Measurements from ENCODE around the gene VAV2.
A peak's percentile ranks its signal among the peaks of the same experiment; 100 is the strongest.

VAV2 gene

GRCh38 chr9:133793471-133793870 is 198.7 kb downstream of the VAV2 start:
- Histone ChIP-seq H3K4me2 (ENCODE audit: insufficient read depth, low read length, poor library complexity, severe bottlenecking) (no peak overlapping the region), H3K27me3 (ENCODE audit: control insufficient read depth in 3 of 3, insufficient read depth in 3 of 3, low read depth in 1 of 3, low read length in 3 of 3) (no peaks in the 10 kb centered on the region), H3K23ac (ENCODE audit: low read depth, low read length, poor library complexity) (peak overlapping the region; percentile 35), H2BK15ac (ENCODE audit: low read length) (no peak overlapping the region), H4K8ac (ENCODE audit: low read depth, low read length) (no peak overlapping the region), H2AFZ (ENCODE audit: low read length) (no peak overlapping the region), H4K91ac (ENCODE audit: low read depth, low read length, poor library complexity) (no peak overlapping the region), H2BK5ac (ENCODE audit: low read length) (no peak overlapping the region), H3K9ac (ENCODE audit: low read depth, low read length, poor library complexity) (no peak overlapping the region), H3K9me3 (replicated peaks in 1 of 2; ENCODE audit: control insufficient read depth in 2 of 2, insufficient read depth in 1 of 2, low read depth in 1 of 2, low read length in 2 of 2) (no peaks in the 10 kb centered on the region), H2AK5ac (ENCODE audit: low read depth, low read length) (peak overlapping the region; percentile 30), H2BK120ac (ENCODE audit: low read depth, low read length) (no peak overlapping the region), H2BK12ac (ENCODE audit: low read length) (no peak overlapping the region), H3K4me3 (ENCODE audit: low read length in 2 of 2) (no peak overlapping the region), H3K4ac (ENCODE audit: low read length) (no peak overlapping the region), H3K4me1 (ENCODE audit: control insufficient read depth in 2 of 2, insufficient read depth in 1 of 2, low read depth in 1 of 2, low read length in 2 of 2) (peaks cover 3 to 8% of the 10 kb centered on the region in 2 donors), H3K79me1 (ENCODE audit: low read depth, low read length) (peaks cover 4% of the 10 kb centered on the region), H3K27ac (replicated peaks; ENCODE audit: low read length) (no peak overlapping the region), H3K18ac (ENCODE audit: low read length) (peak overlapping the region; percentile 48), H3K14ac (ENCODE audit: low read length) (no peak overlapping the region), H3K36me3 (replicated peaks in 1 of 2; ENCODE audit: control insufficient read depth in 2 of 2, insufficient read depth in 2 of 2, low read length in 2 of 2) (peaks cover 16 to 83% of the 10 kb centered on the region in 2 donors)
- WGBS, 2 donors (ENCODE audit: extremely low coverage in 2 of 2, insufficient read length in 2 of 2, insufficient replicate concordance in 1 of 2): no CpG with 5 or more reads among the region's 13 CpGs
- no peak for DNase-seq (ENCODE audit: low spot score)

GRCh38 chr9:133792721-133793470 is 199.2 kb downstream of the VAV2 start:
- H3K4me2 ChIP-seq (ENCODE audit: insufficient read depth, low read length, poor library complexity, severe bottlenecking): no peak overlapping the region
- H2BK5ac ChIP-seq (ENCODE audit: low read length): peak overlapping the region; percentile 70
- H4K8ac ChIP-seq (ENCODE audit: low read depth, low read length): no peak overlapping the region
- H2AFZ ChIP-seq (ENCODE audit: low read length): no peak overlapping the region
- H3K23ac ChIP-seq (ENCODE audit: low read depth, low read length, poor library complexity): no peak overlapping the region
- H3K9me3 ChIP-seq (replicated peaks in 1 of 2; ENCODE audit: control insufficient read depth in 2 of 2, insufficient read depth in 1 of 2, low read depth in 1 of 2, low read length in 2 of 2): no peaks in the 10 kb centered on the region
- peak; percentile 62 for DNase-seq (ENCODE audit: low spot score)
- H3K9ac ChIP-seq (ENCODE audit: low read depth, low read length, poor library complexity): peak overlapping the region; percentile 60
- peak overlapping the region; percentile 30 for H2AK5ac ChIP-seq (ENCODE audit: low read depth, low read length)
- H4K91ac ChIP-seq (ENCODE audit: low read depth, low read length, poor library complexity): no peak overlapping the region
- H2BK12ac ChIP-seq (ENCODE audit: low read length): no peak overlapping the region
- peak overlapping the region; percentile 24 for H3K18ac ChIP-seq (ENCODE audit: low read length)
- peaks cover 4% of the 10 kb centered on the region for H3K79me1 ChIP-seq (ENCODE audit: low read depth, low read length)
- whole genome bisulfite sequencing, 2 donors (ENCODE audit: extremely low coverage in 2 of 2, insufficient read length in 2 of 2, insufficient replicate concordance in 1 of 2): no CpG with 5 or more reads among the region's 22 CpGs
- H2BK15ac ChIP-seq (ENCODE audit: low read length): peak overlapping the region; percentile 64
- H3K4me3 ChIP-seq (ENCODE audit: low read length in 2 of 2): no peak overlapping the region
- no peak overlapping the region for H3K4ac ChIP-seq (ENCODE audit: low read length)
- H3K27me3 ChIP-seq (ENCODE audit: control insufficient read depth in 3 of 3, insufficient read depth in 3 of 3, low read depth in 1 of 3, low read length in 3 of 3): no peaks in the 10 kb centered on the region
- H2BK120ac ChIP-seq (ENCODE audit: low read depth, low read length): no peak overlapping the region
- H3K27ac ChIP-seq (replicated peaks; ENCODE audit: low read length): peak overlapping the region; percentile 19
- H3K4me1 ChIP-seq (ENCODE audit: control insufficient read depth in 2 of 2, insufficient read depth in 1 of 2, low read depth in 1 of 2, low read length in 2 of 2): peaks cover 3 to 8% of the 10 kb centered on the region in 2 donors
- H3K14ac ChIP-seq (ENCODE audit: low read length): no peak overlapping the region
- peaks cover 16 to 85% of the 10 kb centered on the region in 2 donors for H3K36me3 ChIP-seq (replicated peaks in 1 of 2; ENCODE audit: control insufficient read depth in 2 of 2, insufficient read depth in 2 of 2, low read length in 2 of 2)

- Histone ChIP-seq H2AK5ac (ENCODE audit: low read depth, low read length) (no peak overlapping the region), H3K4me2 (ENCODE audit: insufficient read depth, low read length, poor library complexity, severe bottlenecking) (no peak overlapping the region), H2AFZ (ENCODE audit: low read length) (no peak overlapping the region), H2BK120ac (ENCODE audit: low read depth, low read length) (no peak overlapping the region), H2BK5ac (ENCODE audit: low read length) (peak overlapping the region; percentile 70), H3K27me3 (ENCODE audit: control insufficient read depth in 3 of 3, insufficient read depth in 3 of 3, low read depth in 1 of 3, low read length in 3 of 3) (no peaks in the 10 kb centered on the region), H3K14ac (ENCODE audit: low read length) (no peak overlapping the region), H2BK15ac (ENCODE audit: low read length) (peak overlapping the region; percentile 37), H2BK12ac (ENCODE audit: low read length) (peak overlapping the region; percentile 41), H3K18ac (ENCODE audit: low read length) (no peak overlapping the region), H3K23ac (ENCODE audit: low read depth, low read length, poor library complexity) (peak overlapping the region; percentile 29), H3K4ac (ENCODE audit: low read length) (no peak overlapping the region), H4K8ac (ENCODE audit: low read depth, low read length) (peak overlapping the region; percentile 7), H3K9ac (ENCODE audit: low read depth, low read length, poor library complexity) (peak overlapping the region; percentile 72), H4K91ac (ENCODE audit: low read depth, low read length, poor library complexity) (peak overlapping the region; percentile 53), H3K9me3 (replicated peaks in 1 of 2; ENCODE audit: control insufficient read depth in 2 of 2, insufficient read depth in 1 of 2, low read depth in 1 of 2, low read length in 2 of 2) (no peaks in the 10 kb centered on the region), H3K36me3 (replicated peaks in 1 of 2; ENCODE audit: control insufficient read depth in 2 of 2, insufficient read depth in 2 of 2, low read length in 2 of 2) (peaks cover 18 to 85% of the 10 kb centered on the region in 2 donors), H3K79me1 (ENCODE audit: low read depth, low read length) (peaks cover 4% of the 10 kb centered on the region), H3K4me1 (ENCODE audit: control insufficient read depth in 2 of 2, insufficient read depth in 1 of 2, low read depth in 1 of 2, low read length in 2 of 2) (peaks cover 5 to 8% of the 10 kb centered on the region in 2 donors), H3K27ac (replicated peaks; ENCODE audit: low read length) (no peak overlapping the region), H3K4me3 (ENCODE audit: low read length in 2 of 2) (peak overlapping the region in 1 of 2 donors; percentile 61)
- DNase-seq (ENCODE audit: low spot score): no peak
- 100% methylated on average over 1 of the region's 18 CpGs; no CpG with 5 or more reads in 1 of the 2 donors for WGBS, 2 donors (ENCODE audit: extremely low coverage in 2 of 2, insufficient read length in 2 of 2, insufficient replicate concordance in 1 of 2)
Measured at GRCh38 chr9:133791735-133792649, 200.1 kb downstream of the VAV2 start.

GRCh38 chr9:133791069-133791468 is 201.1 kb downstream of the VAV2 start:
- H2BK12ac ChIP-seq (ENCODE audit: low read length): no peak overlapping the region
- H3K23ac ChIP-seq (ENCODE audit: low read depth, low read length, poor library complexity): no peak overlapping the region
- no peak overlapping the region for H3K9ac ChIP-seq (ENCODE audit: low read depth, low read length, poor library complexity)
- DNase-seq (ENCODE audit: low spot score): no peak
- no peak overlapping the region for H3K4me2 ChIP-seq (ENCODE audit: insufficient read depth, low read length, poor library complexity, severe bottlenecking)
- WGBS, 2 donors (ENCODE audit: extremely low coverage in 2 of 2, insufficient read length in 2 of 2, insufficient replicate concordance in 1 of 2): no CpG with 5 or more reads among the region's 13 CpGs
- H2AFZ ChIP-seq (ENCODE audit: low read length): no peak overlapping the region
- H4K8ac ChIP-seq (ENCODE audit: low read depth, low read length): no peak overlapping the region
- no peaks in the 10 kb centered on the region for H3K9me3 ChIP-seq (replicated peaks in 1 of 2; ENCODE audit: control insufficient read depth in 2 of 2, insufficient read depth in 1 of 2, low read depth in 1 of 2, low read length in 2 of 2)
- H3K27me3 ChIP-seq (ENCODE audit: control insufficient read depth in 3 of 3, insufficient read depth in 3 of 3, low read depth in 1 of 3, low read length in 3 of 3): no peaks in the 10 kb centered on the region
- peaks cover 4% of the 10 kb centered on the region for H3K79me1 ChIP-seq (ENCODE audit: low read depth, low read length)
- H2BK5ac ChIP-seq (ENCODE audit: low read length): no peak overlapping the region
- no peak overlapping the region for H2BK15ac ChIP-seq (ENCODE audit: low read length)
- H4K91ac ChIP-seq (ENCODE audit: low read depth, low read length, poor library complexity): no peak overlapping the region
- no peak overlapping the region for H3K4me3 ChIP-seq (ENCODE audit: low read length in 2 of 2)
- no peak overlapping the region for H3K27ac ChIP-seq (replicated peaks; ENCODE audit: low read length)
- H3K4ac ChIP-seq (ENCODE audit: low read length): no peak overlapping the region
- H3K36me3 ChIP-seq (replicated peaks in 1 of 2; ENCODE audit: control insufficient read depth in 2 of 2, insufficient read depth in 2 of 2, low read length in 2 of 2): peaks cover 19 to 92% of the 10 kb centered on the region in 2 donors
- H3K14ac ChIP-seq (ENCODE audit: low read length): no peak overlapping the region
- peaks cover 7 to 8% of the 10 kb centered on the region in 2 donors for H3K4me1 ChIP-seq (ENCODE audit: control insufficient read depth in 2 of 2, insufficient read depth in 1 of 2, low read depth in 1 of 2, low read length in 2 of 2)
- H2AK5ac ChIP-seq (ENCODE audit: low read depth, low read length): no peak overlapping the region
- no peak overlapping the region for H3K18ac ChIP-seq (ENCODE audit: low read length)
- no peak overlapping the region for H2BK120ac ChIP-seq (ENCODE audit: low read depth, low read length)

Measured in neuronal stem cell (in vitro differentiated cells).